HPDE6-E6E7 (cell line): ENCODE data around the gene IFT57.
A peak's percentile ranks its signal among the peaks of the same experiment; 100 is the strongest.
"Not testable (repeated sequence)": the region's sequence is repeated elsewhere in the genome, so short reads cannot be mapped to it uniquely, and the experiment has no call there.

Experiments used
- DNase-seq: peaks from one replicate; pipeline ENCODE4 v3.0.0; 2011; ENCODE audit warnings: missing footprints; ENCODE audit errors: extremely low spot score

The IFT57 gene

DNA sequence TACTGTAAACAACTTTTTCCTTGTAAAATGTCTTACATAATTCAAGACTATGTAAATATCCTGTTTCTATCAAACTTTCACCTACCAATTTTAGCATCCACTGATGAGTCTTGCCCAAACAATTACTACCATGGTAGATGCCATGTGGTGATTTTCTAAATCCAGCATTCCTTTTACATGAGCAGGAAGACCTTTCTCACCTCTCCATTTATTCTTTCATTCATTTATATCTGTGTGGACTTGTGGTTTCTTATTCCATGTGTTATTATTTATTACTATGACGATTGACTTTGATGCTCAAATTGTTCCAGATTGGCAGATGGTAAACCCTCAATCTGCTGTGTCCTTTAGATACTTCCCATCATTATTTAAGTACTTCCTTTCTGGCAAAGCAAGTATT, 62.4 kb downstream of the IFT57 start:
- no peak for DNase-seq

DNA sequence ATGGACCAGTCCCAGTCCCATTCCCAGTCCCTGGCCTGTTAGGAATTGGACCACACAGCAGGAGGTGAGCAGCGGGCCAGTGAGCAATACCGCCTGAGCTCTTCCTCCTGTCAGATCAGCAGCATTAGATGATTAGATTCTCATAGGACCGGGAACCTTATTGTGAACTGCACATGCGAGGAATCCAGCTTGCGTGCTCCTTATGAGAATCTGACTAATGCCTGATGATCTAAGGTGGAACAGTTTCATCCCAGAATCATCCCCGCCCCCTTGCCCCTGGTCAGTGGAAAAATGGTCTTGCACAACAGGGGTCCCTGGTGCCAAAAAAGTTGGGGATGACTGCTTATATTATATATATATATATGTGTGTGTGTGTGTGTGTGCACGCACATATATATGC, 63.1 kb downstream of the IFT57 start:
- DNase-seq, result no peak

DNA sequence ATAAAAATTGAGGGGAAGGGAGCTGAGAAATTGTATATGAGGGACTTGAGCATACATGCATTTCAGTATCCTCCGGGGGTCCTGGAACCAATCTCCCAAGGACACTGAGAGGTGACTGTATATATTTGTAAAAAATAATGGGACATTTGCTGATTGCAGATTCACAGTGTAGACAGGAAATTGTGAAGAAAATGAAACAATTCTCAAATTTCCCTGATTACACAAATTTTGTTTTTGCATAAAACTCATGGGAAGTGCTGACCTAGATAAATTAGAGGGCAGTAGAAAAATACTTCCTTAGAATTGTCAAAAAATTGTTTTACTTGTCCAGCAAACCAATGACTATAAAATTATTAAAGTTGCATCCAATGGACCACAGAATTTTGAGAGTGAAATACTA, 64.0 kb downstream of the IFT57 start:
- DNase-seq, result no peak

DNA sequence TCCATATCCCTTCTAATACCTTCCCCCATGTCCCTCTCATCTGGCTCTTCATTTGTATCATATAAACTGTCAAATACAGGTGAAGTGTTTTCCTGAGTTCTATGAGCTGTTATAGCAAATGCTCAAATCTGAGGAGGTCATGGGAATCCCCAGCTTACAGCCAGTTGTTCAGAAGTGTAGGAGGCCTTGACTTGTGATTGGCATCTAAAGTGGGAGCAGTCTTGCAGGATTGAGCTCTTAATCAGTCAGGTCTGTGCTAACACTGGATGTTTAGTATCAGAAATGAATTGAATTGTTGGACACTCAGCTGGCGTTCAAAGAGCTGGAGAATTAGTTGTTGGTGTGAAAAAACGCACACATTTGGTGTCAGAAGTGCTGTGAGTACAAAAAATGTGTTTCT, 65.0 kb downstream of the IFT57 start:
- no peak for DNase-seq

DNA sequence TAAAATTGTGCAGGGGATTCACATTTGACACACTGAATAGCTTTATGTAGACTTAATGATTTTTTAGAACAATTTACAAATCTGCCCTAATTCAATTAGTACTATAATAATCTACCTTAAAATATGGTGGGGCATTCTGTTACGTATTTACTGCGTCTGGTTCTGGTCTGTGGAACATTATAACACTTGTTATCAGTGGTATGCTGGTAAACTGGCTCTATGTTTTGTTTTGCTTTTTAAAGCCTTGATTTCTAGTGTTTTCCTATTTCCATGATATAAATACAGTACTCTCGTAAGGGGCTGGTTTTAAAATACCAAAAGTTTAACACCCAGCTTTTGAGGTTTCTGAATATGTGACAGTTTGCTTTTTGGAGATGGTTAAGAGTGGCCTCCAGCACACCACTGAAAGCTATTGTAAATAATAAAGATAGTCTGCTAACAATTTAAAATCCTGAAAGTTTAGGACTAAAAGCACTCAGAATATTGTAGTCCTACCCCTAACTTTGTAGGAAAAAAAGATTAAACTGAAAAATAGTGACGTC, 65.8 kb downstream of the IFT57 start:
- DNase-seq, result no peak

DNA sequence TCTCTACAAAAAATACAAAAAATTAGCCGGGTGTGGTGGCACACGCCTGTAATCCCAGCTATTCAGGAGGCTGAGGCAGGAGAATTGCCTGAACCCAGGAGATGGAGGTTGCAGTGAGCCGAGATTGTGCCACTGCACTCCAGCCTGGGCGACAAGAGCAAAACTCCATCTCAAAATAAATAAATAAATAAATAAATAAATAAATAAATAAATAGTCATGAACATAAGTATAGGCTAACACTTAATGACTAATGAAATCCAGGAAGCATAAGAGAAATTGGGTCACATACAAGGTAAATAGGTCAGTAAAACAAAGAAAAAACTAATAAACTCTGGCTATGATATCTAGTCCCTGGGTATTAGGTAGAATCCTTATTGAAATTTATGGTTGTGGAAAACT, 66.6 kb downstream of the IFT57 start:
- not testable (repeated sequence) for DNase-seq

DNA sequence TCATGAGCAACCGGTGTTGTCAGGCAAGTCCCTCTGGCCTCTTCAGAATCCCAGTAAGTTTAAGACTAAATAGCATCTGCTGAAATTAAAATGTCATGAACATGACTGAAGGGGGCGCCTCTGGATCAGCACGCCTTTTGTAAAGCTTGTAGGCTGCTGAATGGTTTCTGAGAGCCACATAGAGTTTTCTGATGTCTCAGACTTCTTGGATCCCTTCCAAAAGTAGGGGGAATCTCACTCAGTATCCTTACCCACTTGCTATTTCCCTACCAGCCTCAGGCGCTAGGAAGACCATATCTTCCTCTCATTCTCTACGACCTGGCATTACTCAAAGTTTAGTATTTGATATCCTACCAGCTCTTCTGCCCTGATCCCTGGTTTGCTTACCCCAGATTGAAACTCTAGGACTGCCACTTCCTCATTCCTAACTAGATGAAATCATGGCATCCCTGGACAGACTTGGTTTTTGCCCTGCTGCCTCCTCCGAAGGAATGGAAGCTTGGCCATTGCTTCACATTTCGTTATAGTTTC, 68.7 kb downstream of the IFT57 start:
- DNase-seq, result peak; percentile 37

DNA sequence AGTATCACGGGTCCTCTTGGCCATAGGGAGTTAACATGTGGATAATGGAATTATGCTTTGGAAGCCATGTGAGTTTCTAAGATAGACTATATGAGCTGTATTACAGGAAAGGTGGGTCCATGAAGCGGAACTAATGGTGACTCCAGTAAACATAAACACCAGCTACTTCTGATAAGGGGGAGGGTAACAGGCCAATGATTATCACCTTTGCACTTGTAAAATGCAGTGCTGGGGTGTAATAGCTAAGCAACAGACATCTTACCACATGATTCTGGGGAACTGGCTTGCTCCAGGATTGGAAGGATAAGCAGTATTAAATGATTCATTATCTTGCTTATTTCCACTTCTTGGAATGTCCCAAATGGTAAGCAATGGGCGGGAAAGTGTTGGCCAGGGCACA, 70.0 kb downstream of the IFT57 start:
- DNase-seq, result no peak

DNA sequence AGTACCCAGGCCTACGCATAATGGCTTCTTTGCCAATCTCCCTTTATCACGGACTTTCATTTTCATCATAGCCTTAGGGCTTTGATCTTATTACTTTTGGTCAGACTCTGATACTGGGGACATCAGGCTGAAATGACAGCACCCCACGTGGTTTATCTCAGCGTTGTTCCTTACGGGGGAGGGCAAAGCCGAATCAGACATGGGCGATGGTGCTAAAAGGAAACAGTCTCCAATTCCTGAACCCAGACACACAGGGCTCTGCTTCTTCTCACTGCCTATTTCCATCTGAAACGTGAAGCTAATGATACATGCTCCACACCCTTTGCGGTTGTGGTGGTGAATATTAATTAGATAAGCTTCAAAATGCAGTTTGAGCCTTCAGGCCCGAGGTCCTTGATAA, 72.0 kb downstream of the IFT57 start:
- DNase-seq, result no peak

DNA sequence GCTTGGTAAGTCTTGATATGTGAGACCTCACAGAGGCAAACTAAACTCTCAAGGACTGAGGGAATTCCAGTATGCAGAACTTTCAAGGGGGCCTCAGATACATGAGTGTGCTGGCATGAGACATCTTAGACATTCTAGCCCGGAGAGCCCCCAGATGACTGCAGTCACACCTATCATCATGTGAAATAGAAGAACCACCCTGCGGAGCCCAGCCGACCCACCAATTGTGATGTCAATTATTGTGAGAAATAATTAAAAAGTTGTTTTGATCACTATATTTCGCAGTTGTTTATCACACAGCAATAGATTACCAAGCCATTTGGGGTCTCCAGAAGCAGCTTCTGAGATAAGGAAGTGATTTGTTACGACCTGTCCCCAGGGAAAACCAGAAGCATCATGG, 76.1 kb downstream of the IFT57 start:
- DNase-seq, result no peak

DNA sequence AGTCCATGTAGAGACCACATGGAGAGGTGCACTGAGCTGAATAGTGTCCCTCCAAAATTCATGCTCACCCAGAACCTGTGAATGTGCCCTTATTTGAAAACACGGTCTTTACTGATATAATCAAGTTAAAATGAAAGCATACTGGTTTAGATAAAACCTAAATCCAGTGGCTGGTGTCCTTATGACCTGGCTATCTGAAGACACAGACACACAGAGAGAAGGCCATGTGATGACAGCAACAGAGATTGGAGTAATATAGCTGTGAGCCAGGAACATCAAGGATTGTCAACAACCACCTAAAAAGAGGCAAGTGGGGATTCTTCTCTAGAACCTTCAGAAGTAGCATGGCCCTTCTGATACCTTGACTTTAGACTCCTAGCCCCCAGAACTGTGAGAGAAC, 76.6 kb downstream of the IFT57 start:
- DNase-seq, result no peak

DNA sequence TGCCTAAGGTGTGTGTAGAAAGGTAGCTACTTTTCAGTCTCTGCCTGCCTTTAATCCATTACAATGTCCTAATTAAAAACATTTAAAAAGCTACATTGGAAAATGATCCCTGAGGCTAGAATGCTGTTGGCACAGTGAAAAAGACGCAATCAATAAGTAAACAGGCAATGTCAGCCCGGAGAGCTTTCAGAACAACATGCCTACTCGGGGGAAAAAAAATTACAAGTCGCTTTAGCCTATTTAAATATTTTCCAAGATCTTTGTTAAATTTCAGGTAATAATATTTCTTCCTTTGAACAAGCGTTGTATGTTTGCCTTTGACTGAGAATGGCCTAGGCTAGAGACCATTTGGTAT, 84.8 kb downstream of the IFT57 start:
- no peak for DNase-seq

DNA sequence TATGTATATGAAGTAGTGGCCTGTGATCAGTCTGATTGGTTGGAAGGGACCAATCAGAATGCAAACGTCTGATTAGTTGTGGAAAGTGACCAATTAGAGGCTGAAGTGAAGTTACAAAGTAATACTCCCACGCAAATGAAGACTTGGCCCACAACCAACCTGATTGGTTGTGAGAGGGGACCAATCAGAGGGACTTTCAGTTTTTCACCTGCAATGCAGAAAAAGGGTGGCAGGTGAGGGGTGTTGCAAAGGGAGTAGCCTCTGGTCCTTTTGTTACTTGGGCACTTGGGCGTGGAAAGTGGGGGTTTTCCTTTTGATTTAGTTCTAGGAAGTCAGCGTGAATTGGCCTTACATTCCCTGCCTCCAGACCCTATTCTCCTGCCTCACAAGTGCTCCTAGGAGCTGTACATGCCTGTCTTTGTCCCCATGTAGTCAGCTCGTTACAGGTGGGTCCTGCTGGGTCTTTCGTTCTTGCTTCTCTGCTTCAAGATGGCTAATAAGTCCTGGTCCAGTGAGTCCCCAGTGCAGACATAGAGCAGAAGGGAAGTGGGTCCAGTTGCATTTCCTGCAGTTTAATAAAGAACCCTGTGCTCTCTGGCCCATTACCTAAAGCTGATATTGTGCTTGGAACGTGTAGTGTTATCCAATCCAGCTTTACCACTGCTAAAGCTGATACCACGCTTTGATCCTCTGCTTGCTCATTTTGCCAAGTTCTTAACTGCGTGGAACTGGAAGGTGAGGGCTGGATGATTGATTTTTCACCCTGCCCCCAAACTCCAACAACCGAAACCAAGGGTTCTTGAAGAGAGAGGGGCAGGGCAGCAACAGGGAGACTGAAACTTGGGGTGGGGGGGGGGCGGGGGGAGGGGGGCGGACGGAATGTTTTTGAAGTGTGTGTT, 85.4 kb downstream of the IFT57 start:
- DNase-seq, result no peak

DNA sequence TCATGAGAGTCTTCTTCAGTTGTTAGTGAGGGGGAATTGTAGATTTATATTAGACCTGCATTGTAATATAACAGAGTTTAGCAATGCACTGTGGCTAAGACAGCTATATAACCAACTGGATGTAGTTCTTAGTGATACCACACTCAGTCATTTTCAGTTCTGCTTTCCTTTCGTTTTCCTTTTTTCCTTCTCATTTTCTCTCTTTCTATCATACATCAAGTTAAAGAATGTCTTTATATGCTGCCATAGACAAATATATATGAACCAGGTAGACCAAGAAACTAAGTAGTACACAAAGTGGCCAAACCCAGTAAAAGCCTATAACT, 87.7 kb downstream of the IFT57 start:
- no peak for DNase-seq

DNA sequence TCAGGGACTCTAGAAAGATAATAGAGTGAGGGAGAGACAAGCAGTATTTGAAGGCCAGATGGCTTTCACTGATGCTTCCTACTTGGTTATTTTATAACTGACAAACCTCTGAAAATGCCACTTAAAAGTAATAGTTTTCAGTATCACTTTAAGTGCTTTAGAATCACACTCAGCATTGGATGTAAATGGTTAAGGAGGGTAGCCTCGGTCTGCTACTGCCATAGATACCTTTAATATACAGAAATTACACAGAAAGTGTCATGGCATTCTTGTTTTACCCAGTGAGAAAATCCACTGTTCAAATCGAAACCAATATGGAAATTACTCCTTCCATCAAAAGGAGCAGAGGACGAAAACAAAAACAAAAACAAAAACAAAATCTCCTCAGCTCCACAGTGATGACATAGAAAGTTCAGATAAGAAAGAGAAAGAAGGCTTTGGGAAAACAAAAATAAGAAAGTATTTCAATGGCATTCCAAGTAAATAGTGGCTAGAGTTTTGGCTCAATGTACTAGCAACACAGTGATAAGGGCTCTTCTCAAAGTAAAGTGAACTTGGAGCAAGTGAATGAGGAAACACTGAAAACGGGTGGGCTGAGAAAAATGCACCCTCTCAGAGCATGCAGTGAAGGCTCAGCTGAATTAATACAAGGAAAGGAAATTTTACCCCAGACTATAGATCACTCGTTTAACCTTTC, 88.2 kb downstream of the IFT57 start:
- no peak for DNase-seq

DNA sequence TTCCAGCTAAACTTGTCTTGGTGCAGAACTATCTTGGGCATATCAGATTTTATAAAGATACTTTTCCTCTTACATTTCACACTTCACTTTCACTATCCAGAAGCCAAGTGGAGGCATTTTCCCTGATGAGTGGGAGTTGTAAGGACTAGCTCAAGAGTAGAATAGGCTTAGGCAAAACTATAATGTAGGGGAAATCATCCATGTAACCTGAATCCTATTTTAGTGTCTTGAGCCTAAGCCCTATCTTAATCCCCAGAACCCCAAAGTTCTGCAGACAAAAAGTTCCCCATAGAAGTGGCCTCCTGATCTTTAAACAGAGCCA, 89.2 kb downstream of the IFT57 start:
- DNase-seq, result no peak

DNA sequence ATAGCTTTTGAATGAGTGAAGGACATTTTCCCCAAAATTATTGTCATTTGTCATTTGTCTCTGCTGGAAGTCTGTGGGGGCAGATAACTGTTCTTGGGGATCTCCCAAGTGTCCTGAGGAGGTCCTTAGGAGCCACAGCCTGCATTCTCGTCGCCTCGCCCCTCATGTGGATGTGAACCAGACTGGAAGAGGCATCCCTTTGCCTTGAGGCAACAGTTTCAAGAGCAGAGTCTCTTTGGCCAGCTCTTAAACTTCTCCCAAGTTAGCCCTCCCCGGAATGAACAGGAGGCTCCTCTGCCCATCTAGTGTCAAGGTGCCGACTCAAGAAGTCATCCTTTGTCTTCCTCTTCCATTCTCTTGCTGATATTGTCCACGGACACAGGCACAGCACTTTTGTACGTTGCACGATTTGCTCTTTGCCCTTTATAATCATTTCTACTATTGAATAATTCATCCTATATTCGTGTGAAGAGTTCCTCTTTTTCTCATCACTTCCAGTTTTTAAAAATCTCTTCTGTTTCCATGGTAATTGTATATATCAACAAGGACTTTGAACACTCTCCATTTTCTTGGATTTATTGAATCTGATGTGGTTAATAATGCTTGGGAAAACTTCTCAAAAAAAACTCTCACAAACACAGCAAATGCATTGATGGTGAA, 90.6 kb downstream of the IFT57 start:
- peak; percentile 28 for DNase-seq

DNA sequence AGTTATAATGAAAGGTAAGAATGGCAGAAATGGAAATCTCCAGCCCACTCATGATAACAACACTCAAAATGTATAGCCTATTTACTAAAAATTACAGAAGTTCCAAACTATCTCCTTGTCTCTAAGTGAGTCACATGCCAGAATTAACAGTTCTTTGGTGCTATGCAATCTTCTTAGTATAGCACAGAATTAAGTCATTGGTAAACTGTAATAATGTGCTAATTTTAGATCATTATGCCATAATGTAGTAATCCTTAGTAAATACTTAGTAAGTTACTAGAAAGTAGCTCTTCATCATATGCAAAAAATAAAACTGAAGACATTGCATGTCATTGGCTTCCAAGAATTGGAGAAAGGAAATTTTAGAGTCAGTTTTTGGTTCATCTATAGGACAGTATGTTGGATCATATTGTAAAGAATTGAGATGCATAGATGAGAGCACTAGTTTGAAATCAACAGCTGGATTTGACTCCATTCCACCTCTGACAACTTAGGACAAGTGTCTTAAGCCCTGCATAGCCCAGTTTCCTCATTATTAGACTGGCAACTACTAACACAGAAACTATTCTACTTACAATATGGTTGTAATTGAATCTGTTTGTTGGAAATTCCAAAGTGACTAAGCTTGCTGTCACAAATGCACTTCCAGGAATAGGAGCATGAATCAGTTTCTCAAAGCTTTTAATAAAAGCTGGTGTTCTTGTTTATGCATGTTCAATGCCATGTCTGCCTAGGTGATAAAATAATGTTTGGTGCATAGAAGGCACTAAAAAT, 91.3 kb downstream of the IFT57 start:
- peak; percentile 70 for DNase-seq

DNA sequence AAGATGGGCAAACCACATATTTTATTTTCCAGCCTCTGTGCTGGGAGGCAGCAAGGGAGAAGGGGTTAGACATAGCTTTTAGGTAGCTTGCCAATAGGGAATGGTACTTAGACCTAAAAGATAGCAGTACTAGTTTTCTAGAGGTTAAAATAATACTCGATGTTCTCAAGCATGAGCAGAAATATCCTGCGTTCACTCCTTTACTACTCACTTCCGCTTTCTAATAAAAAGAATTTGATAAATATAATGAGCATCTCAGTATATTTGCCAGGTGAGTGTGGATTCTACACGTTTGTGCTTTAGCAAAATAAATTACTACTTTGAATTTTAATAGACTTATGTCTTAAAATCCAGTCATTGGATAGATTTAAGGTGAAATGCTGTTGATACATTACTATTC, 92.0 kb downstream of the IFT57 start:
- no peak for DNase-seq

DNA sequence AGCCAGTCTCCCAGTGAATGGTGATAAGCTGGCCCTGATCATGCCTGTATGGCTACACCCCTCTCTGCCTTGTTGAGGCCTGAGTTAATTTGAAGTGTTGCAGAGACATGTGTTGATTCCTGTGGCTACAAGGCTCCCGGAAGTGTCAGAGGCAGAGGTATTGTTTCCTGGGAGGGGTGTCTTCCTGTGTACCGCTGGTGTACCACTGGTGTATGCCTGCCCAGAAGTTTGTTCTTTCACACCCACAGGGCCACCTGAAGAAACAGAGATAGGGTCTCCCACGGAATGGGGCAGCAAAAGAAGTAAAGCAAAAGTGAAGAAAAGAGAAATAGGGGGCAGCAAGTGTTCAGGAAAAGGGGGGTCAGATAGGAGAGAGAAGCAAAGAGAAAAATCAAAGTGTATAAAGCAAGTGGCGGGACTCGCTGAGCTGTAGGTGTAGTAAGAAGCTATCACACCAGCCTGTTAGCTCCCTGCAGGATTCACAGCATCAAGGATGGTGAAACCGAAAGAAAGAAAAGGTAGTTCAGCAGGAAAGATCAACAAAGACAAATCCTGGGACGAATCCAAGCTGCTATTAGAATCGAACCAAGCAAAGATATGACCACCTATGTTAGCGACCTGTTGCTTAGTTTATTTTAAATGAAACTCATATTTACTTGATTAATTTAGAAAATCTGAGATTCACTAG, 94.8 kb downstream of the IFT57 start:
- peak; percentile 23 for DNase-seq

DNA sequence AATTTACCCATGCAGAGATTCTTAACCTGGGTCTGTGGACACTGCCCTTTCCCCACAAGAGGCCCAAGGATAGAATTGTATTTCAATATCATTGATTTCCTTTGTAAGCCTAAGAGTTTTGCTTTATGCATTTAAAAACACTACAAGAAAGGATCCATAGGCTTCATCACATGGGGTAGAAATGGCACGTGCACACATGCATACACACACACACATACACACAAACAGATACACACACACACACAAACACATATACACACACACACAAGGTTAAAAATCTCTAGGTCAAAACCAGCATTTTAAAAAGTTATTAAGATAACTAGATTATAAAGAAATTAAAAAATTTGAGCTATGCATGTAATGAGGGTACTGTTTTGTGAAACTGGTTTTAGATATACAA, 95.9 kb downstream of the IFT57 start:
- no peak for DNase-seq
